PC-9 (cell line): ENCODE data around the gene LMO4.

Source experiments
- CTCF ChIP-seq: fragments of 200-600 bp; sonication (generic); conservative IDR thresholded peaks from 2 replicates; pipeline ENCODE4 v1.6.1; 2017; ENCODE audit warnings: mixed run types, antibody characterized with exemption, mild to moderate bottlenecking, moderate library complexity
- EZH2 ChIP-seq: fragments of 200-600 bp; sonication (generic); IDR thresholded peaks from 2 replicates; pipeline ENCODE4 v1.8.0; 2017; ENCODE audit warnings: antibody characterized with exemption, low read depth

DNA sequence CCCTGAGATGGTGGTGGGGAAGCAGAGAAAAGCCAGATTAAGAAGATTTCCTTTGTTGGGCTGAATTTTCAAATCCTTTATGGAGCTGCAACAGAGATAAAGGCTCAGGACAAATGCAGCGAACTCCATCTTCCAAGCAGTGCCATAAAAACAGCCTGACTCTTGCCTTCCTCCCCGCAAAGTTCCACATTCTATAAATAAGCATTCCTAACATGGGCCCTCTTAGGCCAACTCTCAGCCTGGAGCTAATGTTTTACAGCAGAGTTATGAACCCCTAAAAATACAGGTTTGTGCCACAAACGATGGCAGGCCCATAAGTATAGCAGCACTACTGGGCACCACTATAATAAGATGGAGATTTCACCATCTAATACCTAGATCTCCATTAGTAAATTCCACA lies 27.2 kb downstream of the LMO4 start:
- no peak for TF ChIP-seq CTCF
- TF ChIP-seq EZH2 = no peak
